GDM1 (cell line): ENCODE measurements around the gene ITGB2.
A peak's percentile ranks its signal among the peaks of the same experiment; 100 is the strongest.

ENCODE experiments used
- DNase-seq: peaks from one replicate; lab custom pipeline; 2025; lab: John Stamatoyannopoulos, UW

ITGB2 gene

DNA sequence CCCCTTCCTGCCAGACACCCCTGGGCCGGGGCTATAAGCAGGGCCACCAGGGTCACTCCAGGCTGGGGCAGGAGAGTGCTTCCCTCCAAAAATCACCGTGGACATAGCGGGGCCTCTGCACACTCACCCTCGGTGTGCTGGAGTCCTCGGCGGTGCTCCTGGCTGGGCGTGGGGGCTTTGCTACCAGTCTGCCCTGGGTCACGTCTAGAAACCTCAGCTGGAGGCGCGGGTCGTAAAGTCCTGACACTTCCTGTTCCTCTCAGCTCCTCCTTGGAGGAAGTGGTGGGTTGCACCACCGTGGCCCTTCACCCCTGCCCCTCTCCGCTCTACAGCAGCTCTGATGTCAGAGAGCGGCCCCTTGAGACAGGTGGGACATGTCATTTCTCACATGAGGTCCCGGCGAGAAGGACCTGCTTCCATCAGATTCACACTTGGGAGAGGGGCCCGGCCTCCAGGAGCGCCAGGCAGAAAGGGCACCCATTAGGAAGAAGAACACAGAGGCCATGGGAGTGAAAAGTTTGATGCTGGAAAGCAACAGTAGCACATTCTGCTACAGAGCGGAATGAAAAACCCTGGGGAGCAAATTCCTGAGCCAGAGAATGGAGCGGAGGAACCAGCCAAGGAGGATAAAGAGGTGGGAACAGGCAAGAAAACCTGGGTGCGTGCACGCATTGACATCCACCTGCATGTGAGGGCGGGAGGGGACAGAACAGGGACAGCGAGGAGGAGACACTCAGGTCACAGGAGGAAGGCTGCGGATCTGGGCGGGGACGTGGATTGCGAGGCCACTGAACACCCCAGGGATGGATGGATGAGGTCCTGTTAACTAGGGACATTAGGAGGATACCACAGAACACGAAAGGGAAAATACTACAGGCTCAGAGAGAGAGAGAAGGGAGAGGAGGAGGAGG, at the start of gene ITGB2:
Gene ITGB2 (minus strand): TSS at position 206 of the 911 bp plus-strand sequence. CDS start 10,117 bp downstream, outside the sequence.
- peak; percentile 64 for DNase-seq

GRCh38 chr21:44969931-44970755, 49.4 kb upstream of the ITGB2 start:
- DNase-seq, result peak; percentile 6

GRCh38 chr21:44969066-44969670, 48.5 kb upstream of the ITGB2 start:
- DNase-seq, result no peak

DNA sequence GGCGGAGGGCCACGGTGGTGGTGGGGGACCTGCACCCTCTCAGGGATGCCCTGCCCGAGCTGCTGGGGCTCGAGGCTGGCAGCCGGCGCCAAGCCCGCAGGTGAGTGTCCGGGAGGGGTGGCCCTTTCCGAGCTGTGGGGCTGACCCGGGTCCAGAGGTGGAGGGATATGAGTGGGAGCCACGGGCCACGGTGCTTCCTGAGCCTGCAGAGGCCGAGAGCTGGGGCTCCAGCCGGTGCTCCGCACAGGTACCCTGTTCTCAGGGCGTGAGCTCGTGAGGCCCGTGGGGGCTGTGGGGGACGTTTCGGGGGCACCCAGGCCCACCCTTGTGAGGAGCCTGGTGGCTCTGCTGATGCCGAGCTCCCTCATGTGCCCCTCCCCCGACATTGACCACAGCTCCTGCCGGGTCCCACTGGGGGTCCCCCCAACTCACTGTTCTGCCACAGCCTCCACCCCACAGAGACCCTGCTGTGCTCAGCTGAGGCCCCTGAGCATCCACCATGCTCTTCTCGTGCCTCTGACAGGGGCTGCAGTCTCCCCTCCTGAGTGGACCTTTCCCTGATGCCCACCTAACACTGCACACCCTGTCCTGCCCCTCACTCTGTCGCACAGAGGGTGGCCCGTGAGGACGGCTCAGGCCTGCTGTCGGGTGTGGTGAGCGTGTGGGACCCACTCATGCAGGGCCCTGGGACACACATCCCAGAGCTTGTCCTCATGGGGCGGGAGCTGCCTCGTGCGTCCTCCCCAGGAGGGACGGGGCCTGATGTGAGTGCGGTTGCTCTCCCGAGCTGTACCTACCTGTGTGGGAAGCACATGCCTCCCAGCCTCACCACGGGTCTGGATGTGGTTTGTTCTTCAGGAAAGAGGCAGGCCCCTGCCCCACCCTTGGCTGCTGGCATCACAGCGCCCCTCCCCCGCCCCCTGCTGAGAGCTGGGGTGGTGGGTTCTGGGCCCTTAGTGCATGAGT, 46.7 kb upstream of the ITGB2 start:
- DNase-seq, result no peak

DNA sequence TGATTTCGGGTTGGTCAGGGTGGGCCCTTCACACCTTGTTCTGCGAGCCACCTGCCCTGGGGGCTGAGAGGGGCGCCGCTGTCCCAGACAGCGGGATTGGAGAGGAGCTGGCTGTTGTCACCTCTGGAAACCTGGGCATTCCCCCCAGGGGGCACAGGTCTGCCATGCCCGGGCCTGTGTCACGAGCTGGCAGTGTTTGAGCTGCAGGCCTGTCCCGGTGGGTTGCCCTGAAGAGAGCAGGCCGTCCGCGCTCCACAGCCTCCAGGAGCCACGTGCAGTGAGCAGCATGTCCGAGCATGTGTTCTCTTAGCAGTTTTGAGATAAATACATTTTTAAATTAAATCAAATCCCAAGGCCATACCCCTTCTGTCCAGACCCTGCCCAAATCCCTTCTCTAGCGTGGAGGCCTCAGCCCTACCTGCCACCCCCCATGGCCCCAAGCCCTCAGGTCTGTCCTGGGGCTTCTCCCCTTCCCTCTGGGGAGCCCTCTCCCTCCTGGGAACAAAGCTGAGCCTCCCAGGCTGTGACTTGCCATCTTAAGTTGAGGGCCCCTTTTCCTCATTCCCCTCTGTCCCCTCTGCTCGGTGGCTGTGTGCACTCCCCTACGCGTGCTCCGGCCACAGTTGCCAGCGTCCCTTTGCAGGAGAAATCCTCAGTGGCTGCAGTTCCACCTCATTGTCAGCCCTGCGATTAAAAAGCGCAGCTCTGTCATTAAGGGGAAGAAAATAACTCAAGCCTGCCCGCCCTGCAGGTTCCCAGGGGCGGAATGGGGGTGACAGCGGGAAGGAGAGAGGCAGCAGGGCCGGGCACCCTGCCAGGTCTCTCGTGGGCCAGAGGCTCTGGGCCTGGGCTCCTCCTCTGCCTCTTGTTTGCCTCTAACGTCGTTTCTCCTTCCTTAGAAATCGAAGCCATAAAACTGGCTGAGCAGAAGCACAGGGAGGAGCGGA, 45.7 kb upstream of the ITGB2 start:
- no peak for DNase-seq

GRCh38 chr21:44965251-44966022, 44.7 kb upstream of the ITGB2 start:
- DNase-seq, result no peak

- no peak for DNase-seq
These were observed 43.7 kb upstream of the ITGB2 start for GRCh38 chr21:44964381-44964780.

DNA sequence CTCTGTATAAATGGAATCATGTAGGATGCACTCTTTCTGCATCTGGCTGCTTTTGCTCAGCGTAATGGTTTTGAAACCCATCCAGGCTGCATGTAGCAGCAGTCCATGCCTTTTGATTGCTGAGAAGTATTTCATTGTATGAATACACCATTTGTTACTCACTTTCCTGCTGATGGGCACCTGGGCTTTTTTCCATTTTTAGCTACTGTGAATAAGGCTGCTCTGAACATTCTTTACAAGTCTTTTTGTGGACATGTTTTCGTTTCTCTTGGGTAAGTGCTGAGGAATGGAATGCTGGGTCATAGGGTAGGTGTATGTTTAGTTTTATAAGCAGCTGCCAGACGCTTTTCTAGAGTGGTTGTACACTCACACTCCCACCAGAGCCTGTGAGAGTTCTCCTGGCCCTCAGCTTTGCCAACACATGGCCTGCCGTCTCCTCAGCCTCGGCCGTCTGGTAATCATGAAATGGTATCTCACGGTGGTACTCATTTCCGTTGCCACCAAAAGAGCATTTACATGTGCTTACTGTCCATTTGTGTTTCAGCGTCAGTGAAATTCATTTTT, 41.8 kb upstream of the ITGB2 start:
- no peak for DNase-seq

DNA sequence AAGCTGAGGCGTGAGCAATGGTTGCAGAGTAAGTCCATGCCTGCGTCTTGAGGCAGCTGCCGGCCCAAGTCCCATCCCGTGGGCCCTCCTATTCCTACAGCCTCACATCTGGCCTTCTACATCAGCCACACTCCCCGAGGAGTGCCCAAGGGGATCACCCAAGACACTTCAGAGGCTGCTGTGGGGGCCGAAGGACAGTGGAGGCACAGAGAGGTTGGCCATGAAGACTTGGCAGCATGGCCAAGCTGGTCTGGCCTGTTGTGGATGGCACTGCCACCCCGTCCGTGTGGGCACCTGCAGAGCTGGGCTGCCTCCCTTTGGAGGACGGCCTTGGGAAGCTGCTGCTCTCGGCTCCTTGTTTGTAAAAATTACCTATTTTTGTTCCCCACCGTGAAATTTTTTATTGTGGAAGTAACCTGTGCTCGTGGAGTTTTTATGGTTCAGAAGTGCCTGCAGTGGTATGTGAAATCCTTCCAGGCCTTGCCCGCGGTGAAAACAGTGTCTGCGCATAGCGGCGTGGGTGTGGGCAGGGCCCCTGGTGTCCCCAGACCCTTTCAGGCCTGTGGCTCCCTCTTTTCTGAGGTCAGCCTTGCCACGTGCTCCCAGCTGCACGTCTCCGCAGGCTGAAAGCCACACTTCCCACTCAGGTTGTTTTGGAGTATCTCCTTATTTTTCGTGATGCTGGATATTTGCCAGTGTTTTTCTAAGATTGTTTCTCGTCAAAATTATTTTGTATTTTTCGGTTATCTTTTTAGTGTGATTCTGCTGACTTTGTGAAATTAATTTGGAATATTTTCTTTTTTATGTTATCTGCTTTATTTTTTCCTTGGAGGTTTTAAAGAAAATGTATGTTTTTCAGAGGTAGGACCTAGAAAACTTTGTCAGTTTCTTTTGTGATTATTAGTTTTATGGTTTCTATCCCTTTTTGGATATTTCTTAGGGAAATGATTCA, 39.7 kb upstream of the ITGB2 start:
- no peak for DNase-seq

DNA sequence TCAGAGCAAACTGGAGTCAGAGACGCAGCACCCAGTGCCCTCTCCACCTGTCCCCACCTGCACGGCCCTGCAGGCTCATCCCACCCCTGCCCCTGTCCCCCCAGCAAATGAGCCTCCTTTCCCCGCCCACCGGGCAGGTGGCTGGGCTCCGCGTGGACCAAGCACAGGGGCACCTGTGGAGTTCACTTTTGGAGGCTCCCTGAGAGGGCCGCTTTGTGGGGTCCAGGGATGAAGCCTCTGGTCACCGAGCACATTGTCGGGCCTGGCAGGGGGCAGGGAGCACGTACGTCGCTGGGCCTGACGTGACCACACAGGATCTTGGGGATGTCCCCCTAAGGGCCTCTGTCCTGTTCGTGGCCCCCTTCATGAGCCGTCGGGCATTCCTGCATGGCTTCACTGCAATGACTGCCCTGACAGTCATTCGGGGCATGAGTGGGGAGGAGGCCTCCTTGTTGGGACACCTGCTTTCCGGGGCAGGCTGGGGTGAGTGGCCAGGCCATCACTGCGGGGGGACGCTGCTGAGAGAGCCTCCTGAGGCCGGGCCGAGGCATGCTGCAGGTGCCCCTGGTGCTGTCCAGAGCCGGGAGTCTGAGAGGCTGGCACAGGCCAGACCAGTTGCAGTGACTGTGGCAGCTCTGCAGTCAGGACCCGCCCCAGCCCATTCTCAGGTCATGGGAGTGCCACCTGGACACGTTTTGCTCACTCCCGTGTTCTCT, 38.8 kb upstream of the ITGB2 start:
- DNase-seq, result no peak

GRCh38 chr21:44958471-44959191, 37.9 kb upstream of the ITGB2 start:
- no peak for DNase-seq

DNA sequence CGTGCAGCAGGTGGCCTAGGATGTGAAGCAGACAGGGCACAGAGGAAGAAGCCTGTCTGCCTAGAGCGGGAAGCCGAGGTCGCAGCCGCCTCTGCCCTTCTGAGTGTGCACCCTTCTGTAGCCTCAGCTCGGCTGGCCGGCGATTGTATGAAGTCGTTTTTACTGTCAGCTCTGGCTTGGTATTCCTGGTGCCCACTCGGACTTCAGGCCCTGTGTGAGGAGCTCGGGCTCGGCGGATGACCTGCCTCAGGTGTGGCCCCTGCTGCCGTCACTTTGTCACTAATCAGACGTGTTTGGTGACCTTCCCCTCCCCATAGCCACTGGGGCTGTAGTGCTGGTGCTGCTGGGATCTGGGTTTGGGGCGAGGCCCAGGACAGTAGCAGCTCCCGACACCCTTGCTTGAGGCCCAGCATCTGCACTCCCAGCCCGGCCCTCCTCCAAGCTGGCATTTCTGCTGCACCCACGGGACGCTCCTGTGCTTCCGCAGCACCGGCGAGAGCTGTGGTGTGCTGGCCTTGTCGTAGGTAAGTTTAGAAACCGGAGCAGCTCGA, 37.3 kb upstream of the ITGB2 start:
- DNase-seq, result no peak

DNA sequence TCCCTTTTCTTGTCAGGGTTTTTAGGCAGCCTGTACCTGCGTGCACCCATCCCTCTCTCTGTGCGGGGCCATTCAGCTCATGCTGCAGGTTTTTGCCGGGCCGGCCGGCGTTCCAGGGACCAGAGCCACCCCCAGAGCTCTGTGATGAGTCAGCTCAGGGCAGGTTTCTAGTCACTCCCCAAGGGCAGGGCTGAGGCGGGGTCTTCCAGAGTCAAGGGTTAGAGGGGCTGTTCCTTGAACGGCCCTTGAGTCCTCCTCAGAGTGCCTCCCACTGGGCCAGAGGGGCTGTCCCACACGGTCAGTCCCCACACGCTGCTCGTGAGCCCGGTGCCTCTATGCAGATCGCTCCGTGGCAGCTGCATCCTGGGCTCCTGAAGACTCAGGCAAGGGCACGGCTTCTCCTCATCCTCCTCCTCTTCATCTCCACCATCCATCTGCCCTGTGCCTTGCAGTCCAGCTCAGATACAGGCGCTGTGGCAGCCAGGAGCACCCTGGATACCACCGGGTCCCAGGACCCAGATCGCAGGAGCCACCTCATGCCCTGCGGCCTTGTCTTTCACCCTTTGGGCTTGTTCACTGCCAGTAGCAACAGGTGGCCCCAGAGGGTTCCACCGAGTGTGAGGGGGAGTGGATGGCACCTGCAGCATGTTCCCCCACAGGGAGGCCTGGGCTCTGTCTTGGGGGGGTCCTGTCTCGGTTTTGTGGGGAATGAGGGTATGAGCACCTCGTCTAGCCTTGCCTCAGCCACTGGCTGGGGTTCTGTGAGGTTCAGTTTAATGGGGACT, 36.5 kb upstream of the ITGB2 start:
- DNase-seq, result no peak

- DNase-seq, result no peak
These were observed 35.8 kb upstream of the ITGB2 start for GRCh38 chr21:44956356-44957046.

DNA sequence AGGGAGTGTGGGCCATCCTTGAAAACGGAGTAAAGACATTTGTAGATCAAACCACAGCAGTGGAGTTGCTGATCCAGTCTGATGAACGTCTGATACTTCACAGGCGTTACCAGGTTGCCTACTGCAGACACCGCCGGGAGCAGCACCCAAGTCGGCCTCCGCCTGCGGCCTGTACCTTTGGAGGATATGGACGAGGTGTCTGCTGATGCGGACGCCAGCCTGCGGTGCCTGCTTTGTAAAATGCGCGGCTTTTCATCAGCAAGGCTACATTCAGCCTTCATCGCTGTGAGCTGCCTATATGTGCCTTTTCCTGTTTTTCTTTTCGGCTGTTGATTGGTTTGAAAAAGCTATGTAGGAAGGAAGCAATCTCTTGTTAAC, 35.1 kb upstream of the ITGB2 start:
- DNase-seq, result no peak
